Chondrocyte (in vitro differentiated cells): ENCODE measurements around the gene BCAS2. TPM values are rescaled to one million over a fixed set of nuclear protein-coding genes. Genes with fewer than 3 reads are reported as not detected.

Experiments
- DNase-seq: peaks from one replicate; pipeline ENCODE4 v3.0.0; 2021; ENCODE audit warnings: mixed read lengths, low spot score
- H3K27ac Mint-ChIP-seq: one replicate; pipeline ENCODE4 v1.8.0; 2021; ENCODE audit warnings: mild to moderate bottlenecking, moderate library complexity, mixed read lengths; ENCODE audit not compliant: unreplicated experiment
- H3K27me3 Mint-ChIP-seq: 2 replicates; pipeline ENCODE4 v1.8.0; 2021; ENCODE audit warnings: low read depth, mixed read lengths
- H3K36me3 Mint-ChIP-seq: 2 replicates; pipeline ENCODE4 v1.8.0; 2021; ENCODE audit warnings: low read depth, mixed read lengths
- H3K4me1 Mint-ChIP-seq: 2 replicates; pipeline ENCODE4 v1.8.0; 2021; ENCODE audit warnings: low read depth, mild to moderate bottlenecking, mixed read lengths
- H3K4me3 Mint-ChIP-seq: one replicate; pipeline ENCODE4 v1.8.0; 2021; ENCODE audit warnings: mild to moderate bottlenecking, moderate library complexity, mixed read lengths; ENCODE audit not compliant: unreplicated experiment
- H3K9me3 Mint-ChIP-seq: 2 replicates; pipeline ENCODE4 v1.8.0; 2021; ENCODE audit warnings: low read depth, mixed read lengths
- total RNA-seq: library from RNA; stranded (reverse); gene quantifications from 3 replicates; pipeline ENCODE4 v1.2.1, GENCODE V29; 2021
- TF ChIP-seq, protein P1 (sequence below): fragments of 200-600 bp; sonication (generic); IDR thresholded peaks from 2 replicates; pipeline ENCODE4 v1.5.0; 2021; ENCODE audit warnings: antibody characterized with exemption, mild to moderate bottlenecking, moderate library complexity

BCAS2 gene
- total RNA-seq, 1 donor from 2014 or later = 36.0 TPM

DNA sequence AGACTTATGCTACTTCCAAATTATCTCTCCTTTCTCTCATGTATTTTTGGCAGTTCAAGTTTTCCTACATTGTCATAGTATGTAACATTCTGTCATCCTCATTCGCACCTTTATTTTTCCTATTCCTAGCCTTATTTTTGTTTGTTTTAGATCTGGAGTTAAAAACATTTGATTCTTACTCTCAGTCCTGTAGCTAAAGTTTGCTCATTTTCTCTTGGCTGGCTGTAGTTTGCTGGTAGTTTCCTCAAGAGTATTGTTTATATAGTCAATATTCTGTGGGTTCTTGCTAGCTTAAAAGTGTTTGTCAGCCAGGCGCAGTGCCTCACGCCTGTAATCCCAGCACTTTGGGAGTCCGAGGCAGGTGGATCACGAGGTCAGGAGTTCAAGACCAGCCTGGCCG, 40.6 kb downstream of the BCAS2 start:
- Mint-ChIP-seq H3K4me3 (no peak overlapping the region), H3K4me1 (no peaks in the 10 kb centered on the region), H3K9me3 (peaks cover 2% of the 10 kb centered on the region), H3K36me3 (no peaks in the 10 kb centered on the region), H3K27ac (no peak overlapping the region), H3K27me3 (peaks cover 7% of the 10 kb centered on the region)
- TF ChIP-seq, protein P1, sequence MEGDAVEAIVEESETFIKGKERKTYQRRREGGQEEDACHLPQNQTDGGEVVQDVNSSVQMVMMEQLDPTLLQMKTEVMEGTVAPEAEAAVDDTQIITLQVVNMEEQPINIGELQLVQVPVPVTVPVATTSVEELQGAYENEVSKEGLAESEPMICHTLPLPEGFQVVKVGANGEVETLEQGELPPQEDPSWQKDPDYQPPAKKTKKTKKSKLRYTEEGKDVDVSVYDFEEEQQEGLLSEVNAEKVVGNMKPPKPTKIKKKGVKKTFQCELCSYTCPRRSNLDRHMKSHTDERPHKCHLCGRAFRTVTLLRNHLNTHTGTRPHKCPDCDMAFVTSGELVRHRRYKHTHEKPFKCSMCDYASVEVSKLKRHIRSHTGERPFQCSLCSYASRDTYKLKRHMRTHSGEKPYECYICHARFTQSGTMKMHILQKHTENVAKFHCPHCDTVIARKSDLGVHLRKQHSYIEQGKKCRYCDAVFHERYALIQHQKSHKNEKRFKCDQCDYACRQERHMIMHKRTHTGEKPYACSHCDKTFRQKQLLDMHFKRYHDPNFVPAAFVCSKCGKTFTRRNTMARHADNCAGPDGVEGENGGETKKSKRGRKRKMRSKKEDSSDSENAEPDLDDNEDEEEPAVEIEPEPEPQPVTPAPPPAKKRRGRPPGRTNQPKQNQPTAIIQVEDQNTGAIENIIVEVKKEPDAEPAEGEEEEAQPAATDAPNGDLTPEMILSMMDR = no peak
- no peak for DNase-seq

- no peak for DNase-seq
- Mint-ChIP-seq H3K4me3 (no peak overlapping the region), H3K27me3 (peaks cover 7% of the 10 kb centered on the region), H3K27ac (no peak overlapping the region), H3K36me3 (no peaks in the 10 kb centered on the region), H3K9me3 (peaks cover 2% of the 10 kb centered on the region), H3K4me1 (no peaks in the 10 kb centered on the region)
- TF ChIP-seq, protein P1 = no peak
Measured at GRCh38 chr1:114540272-114540671, 41.1 kb downstream of the BCAS2 start.

DNA sequence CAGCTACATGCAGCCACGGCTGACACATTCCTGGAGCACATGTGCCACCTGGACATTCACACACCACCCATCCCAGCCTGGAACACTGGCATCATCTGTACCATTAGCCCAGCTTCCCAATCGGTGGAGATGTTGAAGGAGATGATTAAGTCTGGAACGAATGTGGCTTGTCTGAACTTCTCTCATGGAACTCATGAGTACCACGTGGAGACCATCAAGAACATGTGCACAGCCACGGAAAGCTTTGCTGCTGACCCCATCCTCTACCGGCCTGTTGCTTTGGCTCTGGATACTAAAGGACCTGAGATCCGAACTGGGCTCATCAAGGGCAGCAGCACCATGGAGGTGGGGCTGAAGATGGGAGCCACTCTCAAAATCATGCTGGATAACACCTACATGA, 45.4 kb downstream of the BCAS2 start:
- Mint-ChIP-seq H3K4me1 (no peaks in the 10 kb centered on the region), H3K27me3 (peaks cover 7% of the 10 kb centered on the region), H3K27ac (no peak overlapping the region), H3K9me3 (peaks cover 2% of the 10 kb centered on the region), H3K4me3 (no peak overlapping the region), H3K36me3 (no peaks in the 10 kb centered on the region)
- DNase-seq = no peak
- TF ChIP-seq, protein P1 = no peak

- TF ChIP-seq, protein P1 = no peak
- Mint-ChIP-seq H3K4me1 (no peaks in the 10 kb centered on the region), H3K36me3 (no peaks in the 10 kb centered on the region), H3K9me3 (peaks cover 2% of the 10 kb centered on the region), H3K4me3 (no peak overlapping the region), H3K27ac (no peak overlapping the region), H3K27me3 (peaks cover 2% of the 10 kb centered on the region)
- DNase-seq = no peak
Measured at GRCh38 chr1:114535401-114535800, 46.0 kb downstream of the BCAS2 start.

DNA sequence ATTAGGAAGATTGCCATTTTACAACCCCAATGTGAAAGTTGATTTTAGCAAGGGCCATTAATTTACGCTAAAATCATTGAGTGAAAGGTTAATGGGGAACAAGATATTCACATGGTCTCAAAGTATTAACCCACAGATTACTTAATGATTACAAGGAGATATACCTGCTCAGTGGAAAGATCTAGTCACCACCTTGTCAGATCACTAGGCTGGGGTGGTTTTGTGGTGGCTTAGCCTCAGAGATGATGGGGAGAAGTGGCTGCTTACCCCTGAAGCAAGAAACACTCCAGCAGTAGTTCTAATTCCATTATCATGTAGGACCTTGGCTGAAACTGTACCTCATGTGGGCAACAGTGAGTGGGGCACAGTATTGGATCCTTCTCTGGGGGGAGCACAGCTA, 50.3 kb downstream of the BCAS2 start:
- H3K27me3 Mint-ChIP-seq = no peaks in the 10 kb centered on the region
- no peaks in the 10 kb centered on the region for H3K9me3 Mint-ChIP-seq
- TF ChIP-seq, protein P1 = no peak
- H3K36me3 Mint-ChIP-seq = no peaks in the 10 kb centered on the region
- DNase-seq = no peak
- H3K4me3 Mint-ChIP-seq = no peak overlapping the region
- H3K4me1 Mint-ChIP-seq = no peaks in the 10 kb centered on the region
- no peak overlapping the region for H3K27ac Mint-ChIP-seq
